ENCODE measurements around the gene C5orf52.

C5orf52 gene

DNA sequence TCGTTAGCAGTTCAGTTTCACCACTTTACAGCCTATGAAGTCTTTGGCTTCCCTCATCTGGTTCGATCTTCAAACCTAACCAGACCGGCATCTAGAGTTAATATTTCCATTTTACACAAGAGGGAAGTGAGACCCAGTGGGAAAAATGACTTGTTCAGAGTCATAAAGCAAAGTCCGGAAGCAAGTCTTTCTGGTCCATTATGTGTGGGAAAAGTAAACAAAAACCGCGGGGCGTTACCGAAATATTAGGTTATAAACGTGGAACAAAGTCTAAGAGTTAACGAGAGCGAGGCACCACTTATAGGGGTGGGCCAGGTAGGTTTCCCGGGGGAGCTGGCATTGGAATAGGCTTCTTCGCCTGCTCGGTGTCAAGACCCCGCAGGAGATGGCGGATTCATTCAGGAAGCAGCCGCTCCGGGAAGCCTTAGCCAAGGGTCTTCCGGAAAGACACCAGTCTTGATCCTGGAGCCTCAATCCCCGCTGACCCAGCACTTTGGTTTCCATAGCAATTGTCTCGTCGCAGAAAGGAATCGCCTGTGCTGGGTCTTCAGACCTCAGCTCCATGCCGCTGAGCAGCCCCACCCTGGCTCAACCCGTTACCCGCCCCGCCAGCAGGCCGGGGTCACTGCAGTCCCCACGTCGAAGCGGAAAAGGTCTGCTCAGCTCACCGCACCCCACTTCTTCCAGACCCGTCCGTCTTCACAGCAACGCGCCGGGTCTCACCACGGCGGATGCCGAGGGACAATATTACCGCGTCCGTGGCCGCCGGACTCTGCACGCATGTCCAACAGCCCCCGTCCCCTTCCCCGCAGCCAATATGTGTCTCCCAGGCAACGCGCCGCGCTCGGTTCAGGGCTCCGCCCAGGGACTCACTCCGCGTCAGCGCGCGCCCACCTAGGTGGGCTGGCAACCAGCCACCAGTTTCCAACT is at the start of gene C5orf52:
TSS of gene C5orf52 (plus strand) at position 872 of the 930 bp plus-strand sequence. CDS start 82 bp downstream, outside the sequence.
- peak within 1 kb of the TSS; percentile 96 for H3K27ac Mint-ChIP-seq
- DNase-seq (no peak), ATAC-seq (replicated peaks) (peak; percentile 53 to 62)
- peaks cover 4 to 8% of the 10 kb centered on the region in 2 donors for H3K27me3 Mint-ChIP-seq
- peaks cover 32 to 34% of the 10 kb centered on the region in 2 donors for H3K4me1 Mint-ChIP-seq
- no peaks in the 10 kb centered on the region for H3K36me3 Mint-ChIP-seq
- no peaks in the 10 kb centered on the region for H3K9me3 Mint-ChIP-seq
- H3K4me3 Mint-ChIP-seq: peak within 1 kb of the TSS; percentile 95 to 98

DNA sequence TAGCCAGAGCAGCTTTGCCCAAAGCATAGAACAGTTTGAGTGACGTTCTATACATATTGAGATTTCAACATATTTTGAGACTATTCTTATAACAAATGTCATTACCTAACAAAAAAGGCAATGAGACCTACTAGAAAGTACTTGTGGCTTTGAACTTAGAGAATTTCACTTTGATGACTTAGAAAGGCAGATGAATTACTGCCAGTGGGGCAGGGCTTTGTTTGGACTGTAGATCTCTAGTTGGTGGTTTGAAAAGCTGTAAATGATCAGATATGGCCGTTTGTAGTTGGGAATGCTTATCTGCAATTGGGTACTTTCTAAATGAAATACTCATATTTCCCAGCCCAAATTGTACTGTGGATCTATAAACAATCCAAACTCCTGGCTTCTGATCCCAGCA is 47.2 kb upstream of the C5orf52 start:
- Mint-ChIP-seq H3K27ac (no peak overlapping the region), H3K4me3 (no peak overlapping the region), H3K27me3 (no peaks in the 10 kb centered on the region), H3K9me3 (peaks cover 0 to 4% of the 10 kb centered on the region in 2 donors), H3K4me1 (peaks cover 5 to 18% of the 10 kb centered on the region in 2 donors), H3K36me3 (no peaks in the 10 kb centered on the region)
- DNase-seq (no peak), ATAC-seq (replicated peaks) (no peak)

DNA sequence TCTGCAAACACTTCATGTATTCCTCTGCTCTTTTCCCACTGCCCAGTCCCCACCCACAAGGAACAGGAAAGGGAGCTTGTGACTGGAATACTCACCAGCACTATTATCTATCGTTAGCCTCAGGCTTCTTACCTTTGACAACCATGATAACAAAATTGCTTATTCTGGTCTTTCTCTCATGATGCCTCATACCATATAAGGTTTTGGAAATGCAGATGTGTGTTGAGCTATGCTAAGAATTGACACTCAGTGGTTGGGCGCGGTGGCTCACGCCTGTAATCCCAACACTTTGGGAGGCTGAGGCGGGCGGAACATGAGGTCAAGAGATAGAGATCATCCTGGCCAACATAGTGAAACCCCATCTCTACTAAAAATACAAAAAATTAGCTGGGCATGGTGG is 44.5 kb upstream of the C5orf52 start:
- Mint-ChIP-seq H3K36me3 (no peaks in the 10 kb centered on the region), H3K27me3 (no peaks in the 10 kb centered on the region), H3K27ac (no peak overlapping the region), H3K4me3 (no peak overlapping the region), H3K9me3 (peaks cover 0 to 7% of the 10 kb centered on the region in 2 donors), H3K4me1 (peaks cover 3 to 17% of the 10 kb centered on the region in 2 donors)
- ATAC-seq (replicated peaks): no peak
- no peak for DNase-seq

GRCh38 chr5:157630341-157630740 is 41.0 kb upstream of the C5orf52 start:
- no peaks in the 10 kb centered on the region for H3K27me3 Mint-ChIP-seq
- H3K4me1 Mint-ChIP-seq: peaks cover 3 to 12% of the 10 kb centered on the region in 2 donors
- H3K27ac Mint-ChIP-seq: no peak overlapping the region
- DNase-seq (no peak), ATAC-seq (replicated peaks) (no peak)
- peaks cover 0 to 2% of the 10 kb centered on the region in 2 donors for H3K9me3 Mint-ChIP-seq
- H3K36me3 Mint-ChIP-seq: no peaks in the 10 kb centered on the region
- H3K4me3 Mint-ChIP-seq: no peak overlapping the region

DNA sequence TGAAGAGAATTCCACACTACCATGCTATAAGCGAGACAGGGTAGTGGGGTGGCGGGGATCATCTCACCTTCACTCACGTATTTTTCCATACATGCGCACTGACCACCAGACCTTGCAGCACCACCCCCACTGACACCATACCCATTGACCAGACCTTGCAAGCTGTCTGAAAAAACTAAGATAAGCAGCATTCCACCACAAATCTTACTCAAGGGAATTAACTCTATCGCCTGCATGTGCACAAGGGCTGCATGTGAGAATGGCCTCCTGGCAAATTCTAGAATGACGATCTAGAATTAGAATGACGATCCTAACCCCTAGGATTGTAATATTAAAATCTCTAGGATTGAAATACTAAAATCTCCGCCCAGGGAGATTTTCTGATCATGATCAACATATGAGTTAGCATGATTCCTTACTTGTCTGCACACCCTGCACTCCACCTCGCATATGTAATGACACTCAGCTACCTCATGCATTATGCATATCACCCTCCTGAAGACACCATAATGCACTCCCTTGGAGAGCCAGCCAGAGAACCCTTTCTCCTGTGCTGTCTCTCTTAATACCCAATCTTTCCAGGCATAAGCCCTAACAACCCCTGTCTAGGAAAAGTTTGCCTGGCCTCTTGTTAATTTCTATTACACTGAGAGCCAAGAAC is 30.8 kb upstream of the C5orf52 start:
- DNase-seq (no peak), ATAC-seq (replicated peaks) (no peak)
- H3K27me3 Mint-ChIP-seq: no peaks in the 10 kb centered on the region
- no peak overlapping the region for H3K4me3 Mint-ChIP-seq
- H3K27ac Mint-ChIP-seq: no peak overlapping the region
- H3K36me3 Mint-ChIP-seq: no peaks in the 10 kb centered on the region
- peaks cover 3 to 25% of the 10 kb centered on the region in 2 donors for H3K4me1 Mint-ChIP-seq
- H3K9me3 Mint-ChIP-seq: no peaks in the 10 kb centered on the region

- DNase-seq (no peak), ATAC-seq (replicated peaks) (no peak)
- Mint-ChIP-seq H3K36me3 (peaks cover 14 to 18% of the 10 kb centered on the region in 2 donors), H3K4me1 (peaks cover 20 to 43% of the 10 kb centered on the region in 2 donors), H3K27me3 (no peaks in the 10 kb centered on the region), H3K27ac (peak overlapping the region; percentile 47), H3K9me3 (peaks cover 10 to 14% of the 10 kb centered on the region in 2 donors), H3K4me3 (no peak overlapping the region)
These were observed 22.9 kb upstream of the C5orf52 start for GRCh38 chr5:157648275-157648990.

DNA sequence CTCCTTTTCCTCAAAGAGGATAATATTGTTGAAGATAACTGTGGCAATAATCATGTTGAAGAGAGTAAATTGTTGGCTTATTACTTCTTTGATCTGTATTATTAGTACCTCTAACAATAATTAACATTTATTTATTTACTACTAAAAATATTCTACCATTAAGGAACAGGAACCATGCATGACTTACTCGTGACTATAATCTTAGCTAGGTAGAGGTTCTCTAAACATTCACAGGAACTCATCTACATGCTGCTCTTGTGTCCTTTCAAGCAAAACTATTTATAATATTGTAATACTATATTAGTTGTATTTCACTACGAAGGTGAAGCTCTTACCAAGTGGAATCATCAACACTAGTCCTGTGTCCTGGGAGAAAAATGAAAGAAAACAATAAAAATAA is 22.2 kb upstream of the C5orf52 start:
- DNase-seq (no peak), ATAC-seq (replicated peaks) (peak in 1 of 2 donors; percentile 28)
- Mint-ChIP-seq H3K36me3 (peaks cover 18 to 21% of the 10 kb centered on the region in 2 donors), H3K4me3 (peak overlapping the region in 1 of 2 donors; percentile 54), H3K9me3 (peaks cover 13 to 17% of the 10 kb centered on the region in 2 donors), H3K27me3 (no peaks in the 10 kb centered on the region), H3K4me1 (peaks cover 20 to 43% of the 10 kb centered on the region in 2 donors), H3K27ac (peak overlapping the region; percentile 69)

GRCh38 chr5:157650991-157651611 is 20.2 kb upstream of the C5orf52 start:
- no peak for DNase-seq
- Mint-ChIP-seq H3K9me3 (peaks cover 13 to 17% of the 10 kb centered on the region in 2 donors), H3K4me1 (peaks cover 20 to 42% of the 10 kb centered on the region in 2 donors), H3K4me3 (peak overlapping the region; percentile 89 to 98), H3K27ac (peak overlapping the region; percentile 96), H3K36me3 (peaks cover 18 to 24% of the 10 kb centered on the region in 2 donors), H3K27me3 (no peaks in the 10 kb centered on the region)
- no peak for ATAC-seq (replicated peaks)

- peak overlapping the region; percentile 89 to 98 for H3K4me3 Mint-ChIP-seq
- DNase-seq (peak; percentile 87), ATAC-seq (replicated peaks) (peak; percentile 97 to 98)
- H3K9me3 Mint-ChIP-seq: peaks cover 17 to 19% of the 10 kb centered on the region in 2 donors
- H3K36me3 Mint-ChIP-seq: peaks cover 22 to 24% of the 10 kb centered on the region in 2 donors
- peaks cover 15 to 37% of the 10 kb centered on the region in 2 donors for H3K4me1 Mint-ChIP-seq
- H3K27me3 Mint-ChIP-seq: no peaks in the 10 kb centered on the region
- H3K27ac Mint-ChIP-seq: peak overlapping the region; percentile 96
These were observed 19.5 kb upstream of the C5orf52 start for GRCh38 chr5:157651623-157652376.

- Mint-ChIP-seq H3K27me3 (no peaks in the 10 kb centered on the region), H3K9me3 (peaks cover 17 to 19% of the 10 kb centered on the region in 2 donors), H3K36me3 (peaks cover 22 to 24% of the 10 kb centered on the region in 2 donors), H3K4me3 (peak within 1 kb of the TSS; percentile 89 to 98), H3K4me1 (peaks cover 14 to 37% of the 10 kb centered on the region in 2 donors), H3K27ac (peak within 1 kb of the TSS; percentile 96)
- DNase-seq (no peak), ATAC-seq (replicated peaks) (no peak)
These were observed 19.0 kb upstream of the C5orf52 start, which contains the start of gene SOX30 for GRCh38 chr5:157652377-157652692. Gene SOX30, minus strand, starts transcription at chr5:157652438. Its CDS starts 360 bp downstream, at chr5:157652078.

- H3K4me3 Mint-ChIP-seq: no peak overlapping the region
- DNase-seq (no peak), ATAC-seq (replicated peaks) (no peak)
- H3K4me1 Mint-ChIP-seq: peaks cover 3 to 10% of the 10 kb centered on the region in 2 donors
- H3K9me3 Mint-ChIP-seq: peaks cover 17 to 18% of the 10 kb centered on the region in 2 donors
- no peaks in the 10 kb centered on the region for H3K27me3 Mint-ChIP-seq
- no peak overlapping the region for H3K27ac Mint-ChIP-seq
- H3K36me3 Mint-ChIP-seq: peaks cover 30% of the 10 kb centered on the region in 2 donors
These were observed 13.8 kb upstream of the C5orf52 start for GRCh38 chr5:157657516-157657915.

- peaks cover 19% of the 10 kb centered on the region in 2 donors for H3K36me3 Mint-ChIP-seq
- H3K4me3 Mint-ChIP-seq: no peak overlapping the region
- no peaks in the 10 kb centered on the region for H3K27me3 Mint-ChIP-seq
- peaks cover 8 to 9% of the 10 kb centered on the region in 2 donors for H3K9me3 Mint-ChIP-seq
- no peak overlapping the region for H3K27ac Mint-ChIP-seq
- ATAC-seq (replicated peaks) (no peak), DNase-seq (no peak)
- H3K4me1 Mint-ChIP-seq: peaks cover 9% of the 10 kb centered on the region in 2 donors
These were observed 12.4 kb upstream of the C5orf52 start for GRCh38 chr5:157658893-157659292.
